DMS79 treated with DMSO at 0.1 percent for 48 hours (cell line): Measurements from ENCODE around the gene PFN1.
"Not testable (repeated sequence)": the region's sequence is repeated elsewhere in the genome, so short reads cannot be mapped to it uniquely, and the experiment has no call there.

Experiments used
- DNase-seq: peaks from one replicate; lab custom pipeline; 2025; lab: John Stamatoyannopoulos, UW

PFN1 gene

GRCh38 chr17:4945176-4945943, 3.0 kb downstream of the PFN1 start:
- no peak for DNase-seq

- no peak for DNase-seq
These were observed 3.7 kb downstream of the PFN1 start for GRCh38 chr17:4944554-4945175.

- no peak for DNase-seq
These were observed 4.2 kb downstream of the PFN1 start for GRCh38 chr17:4944163-4944553.

- DNase-seq: no peak
These were observed 5.4 kb downstream of the PFN1 start for GRCh38 chr17:4942760-4943508.

- DNase-seq: no peak
These were observed 7.1 kb downstream of the PFN1 start for GRCh38 chr17:4941319-4941610.

GRCh38 chr17:4940555-4941318, 7.6 kb downstream of the PFN1 start:
- DNase-seq: no peak

- peak; percentile 98 for DNase-seq
These were observed 8.4 kb downstream of the PFN1 start, which contains the start of the genes RNF167 and SLC25A11 for GRCh38 chr17:4939796-4940554. Gene RNF167, plus strand, starts transcription at chr17:4940268. Its CDS starts 642 bp downstream, at chr17:4940910. Gene SLC25A11, minus strand, starts transcription at chr17:4940046. Its CDS starts 136 bp downstream, at chr17:4939910.

- no peak for DNase-seq
These were observed 8.9 kb downstream of the PFN1 start for GRCh38 chr17:4939546-4939795.

- peak; percentile 7 for DNase-seq
These were observed 9.4 kb downstream of the PFN1 start for GRCh38 chr17:4938688-4939545.

- DNase-seq: no peak
These were observed 10.2 kb downstream of the PFN1 start for GRCh38 chr17:4938069-4938491.

- no peak for DNase-seq
These were observed 10.8 kb downstream of the PFN1 start for GRCh38 chr17:4937553-4937952.

GRCh38 chr17:4936436-4936835, 11.9 kb downstream of the PFN1 start:
- DNase-seq: no peak

GRCh38 chr17:4935650-4936049, 12.7 kb downstream of the PFN1 start:
- DNase-seq: no peak

- peak; percentile 67 for DNase-seq
These were observed 14.0 kb downstream of the PFN1 start for GRCh38 chr17:4934173-4934979.

GRCh38 chr17:4933646-4934045, 14.7 kb downstream of the PFN1 start:
- no peak for DNase-seq

- no peak for DNase-seq
These were observed 15.6 kb downstream of the PFN1 start for GRCh38 chr17:4932756-4933155.

- no peak for DNase-seq
These were observed 16.4 kb downstream of the PFN1 start, which contains the start of gene GP1BA for GRCh38 chr17:4931963-4932362. Gene GP1BA, plus strand, starts transcription at chr17:4932277. Its CDS starts 328 bp downstream, at chr17:4932605.

GRCh38 chr17:4928881-4929280, 19.4 kb downstream of the PFN1 start:
- no peak for DNase-seq

- DNase-seq: not testable (repeated sequence)
These were observed 21.6 kb downstream of the PFN1 start for GRCh38 chr17:4926577-4927335.
